Loucy (cell line): ENCODE data around the gene STARD10.

Experiments used
- H2AFZ ChIP-seq: fragments of 200-600 bp; sonication (generic); 2 replicates; pipeline ENCODE4 v1.6.0; 2016; ENCODE audit warnings: antibody characterized with exemption, mild to moderate bottlenecking, low read length, moderate library complexity
- H3F3A ChIP-seq: fragments of 200-600 bp; 2 replicates; pipeline ENCODE4 v1.6.0; 2016; ENCODE audit warnings: antibody characterized with exemption, low read depth, mild to moderate bottlenecking
- H3K27me3 ChIP-seq: fragments of 200-600 bp; sonication (generic); 2 replicates; pipeline ENCODE4 v1.6.1; 2014; ENCODE audit warnings: low read length, mild to moderate bottlenecking; ENCODE audit not compliant: insufficient read depth, poor library complexity, severe bottlenecking
- H3K36me3 ChIP-seq: fragments of 200-600 bp; sonication (generic); 2 replicates; pipeline ENCODE4 v1.6.1; 2016; ENCODE audit warnings: low read length; ENCODE audit not compliant: insufficient read depth
- H3K4me1 ChIP-seq: fragments of 200-600 bp; sonication (generic); 2 replicates; pipeline ENCODE4 v1.5.1; 2014; ENCODE audit warnings: low read length, mild to moderate bottlenecking; ENCODE audit not compliant: insufficient read depth, poor library complexity, severe bottlenecking
- H3K4me2 ChIP-seq: fragments of 200-600 bp; sonication (generic); 2 replicates; pipeline ENCODE4 v1.6.0; 2014; ENCODE audit warnings: antibody characterized with exemption, low read length, low read depth, mild to moderate bottlenecking; ENCODE audit not compliant: poor library complexity, severe bottlenecking
- H3K4me3 ChIP-seq: fragments of 200-600 bp; sonication (generic); 2 replicates; pipeline ENCODE4 v1.5.1; 2014; ENCODE audit warnings: low read length, mild to moderate bottlenecking, mixed read lengths; ENCODE audit not compliant: poor library complexity, severe bottlenecking
- H3K79me2 ChIP-seq: fragments of 200-600 bp; sonication (generic); 2 replicates; pipeline ENCODE4 v1.6.1; 2014; ENCODE audit warnings: low read length; ENCODE audit not compliant: insufficient read depth
- H3K9ac ChIP-seq: fragments of 200-600 bp; sonication (generic); 2 replicates; pipeline ENCODE4 v1.6.0; 2014; ENCODE audit warnings: mild to moderate bottlenecking, low read depth, low read length, moderate library complexity; ENCODE audit not compliant: poor library complexity, severe bottlenecking
- H3K9me2 ChIP-seq: fragments of 200-600 bp; sonication (generic); replicated peaks from 2 replicates; pipeline ENCODE4 v1.6.1; 2016; ENCODE audit warnings: low read depth, low read length, mixed read lengths
- H3K9me3 ChIP-seq: fragments of 200-600 bp; sonication (generic); 2 replicates; pipeline ENCODE4 v1.6.1; 2014; ENCODE audit warnings: mild to moderate bottlenecking, antibody characterized with exemption, low read length, low read depth; ENCODE audit not compliant: insufficient read depth
- H4K20me1 ChIP-seq: fragments of 200-600 bp; sonication (generic); 2 replicates; pipeline ENCODE4 v1.6.0; 2014; ENCODE audit warnings: antibody characterized with exemption, low read length, mild to moderate bottlenecking; ENCODE audit not compliant: insufficient read depth, poor library complexity, severe bottlenecking
- CTCF ChIP-seq: fragments of 200-600 bp; sonication (generic); conservative IDR thresholded peaks from 2 replicates; pipeline ENCODE4 v1.5.1; 2014; ENCODE audit warnings: mild to moderate bottlenecking, antibody characterized with exemption, low read length
- EZH2phosphoT487 ChIP-seq: fragments of 200-600 bp; IDR thresholded peaks from 2 replicates; pipeline ENCODE4 v1.6.1; 2018; ENCODE audit warnings: antibody characterized with exemption, mild to moderate bottlenecking, moderate library complexity, borderline replicate concordance

STARD10 gene

GRCh38 chr11:72769680-72770079 is 24.2 kb downstream of the STARD10 start:
- H3K9me3 ChIP-seq, result no peaks in the 10 kb centered on the region
- no peaks in the 10 kb centered on the region for H3K36me3 ChIP-seq
- peaks cover 12% of the 10 kb centered on the region for H3K4me1 ChIP-seq
- no peaks in the 10 kb centered on the region for H4K20me1 ChIP-seq
- TF ChIP-seq EZH2phosphoT487, result no peak
- no peak for TF ChIP-seq CTCF
- H3K4me3 ChIP-seq, result no peak overlapping the region
- H3K79me2 ChIP-seq, result no peaks in the 10 kb centered on the region
- H3F3A ChIP-seq, result no peaks in the 10 kb centered on the region
- no peak overlapping the region for H2AFZ ChIP-seq
- no peak overlapping the region for H3K4me2 ChIP-seq
- H3K27me3 ChIP-seq, result no peaks in the 10 kb centered on the region
- H3K9ac ChIP-seq, result no peak overlapping the region
- H3K9me2 ChIP-seq, result no peaks in the 10 kb centered on the region

GRCh38 chr11:72768581-72768980 is 25.3 kb downstream of the STARD10 start:
- no peak overlapping the region for H3K4me3 ChIP-seq
- no peaks in the 10 kb centered on the region for H3K9me3 ChIP-seq
- no peaks in the 10 kb centered on the region for H4K20me1 ChIP-seq
- H3K9me2 ChIP-seq, result no peaks in the 10 kb centered on the region
- H3K9ac ChIP-seq, result no peak overlapping the region
- no peaks in the 10 kb centered on the region for H3K27me3 ChIP-seq
- peaks cover 10% of the 10 kb centered on the region for H3K4me1 ChIP-seq
- TF ChIP-seq CTCF, result no peak
- no peak for TF ChIP-seq EZH2phosphoT487
- no peak overlapping the region for H3K4me2 ChIP-seq
- no peak overlapping the region for H2AFZ ChIP-seq
- no peaks in the 10 kb centered on the region for H3K36me3 ChIP-seq
- H3F3A ChIP-seq, result no peaks in the 10 kb centered on the region
- no peaks in the 10 kb centered on the region for H3K79me2 ChIP-seq

- Histone ChIP-seq H3K9ac (no peak overlapping the region), H3F3A (no peaks in the 10 kb centered on the region), H3K4me3 (no peak overlapping the region), H3K4me2 (no peak overlapping the region), H3K27me3 (no peaks in the 10 kb centered on the region), H3K9me2 (no peaks in the 10 kb centered on the region), H3K36me3 (no peaks in the 10 kb centered on the region), H3K4me1 (no peaks in the 10 kb centered on the region), H3K79me2 (no peaks in the 10 kb centered on the region), H3K9me3 (no peaks in the 10 kb centered on the region), H4K20me1 (no peaks in the 10 kb centered on the region), H2AFZ (no peak overlapping the region)
- TF ChIP-seq CTCF (no peak), EZH2phosphoT487 (no peak)
These were observed 26.4 kb downstream of the STARD10 start for GRCh38 chr11:72767203-72768062.
